ENCODE measurements around the gene CPE. TPM values are rescaled to one million over a fixed set of nuclear protein-coding genes. Genes with fewer than 3 reads are reported as not detected.

CPE gene
- total RNA-seq, 2 donors from 2014 or later, result 717 to 885 TPM

DNA sequence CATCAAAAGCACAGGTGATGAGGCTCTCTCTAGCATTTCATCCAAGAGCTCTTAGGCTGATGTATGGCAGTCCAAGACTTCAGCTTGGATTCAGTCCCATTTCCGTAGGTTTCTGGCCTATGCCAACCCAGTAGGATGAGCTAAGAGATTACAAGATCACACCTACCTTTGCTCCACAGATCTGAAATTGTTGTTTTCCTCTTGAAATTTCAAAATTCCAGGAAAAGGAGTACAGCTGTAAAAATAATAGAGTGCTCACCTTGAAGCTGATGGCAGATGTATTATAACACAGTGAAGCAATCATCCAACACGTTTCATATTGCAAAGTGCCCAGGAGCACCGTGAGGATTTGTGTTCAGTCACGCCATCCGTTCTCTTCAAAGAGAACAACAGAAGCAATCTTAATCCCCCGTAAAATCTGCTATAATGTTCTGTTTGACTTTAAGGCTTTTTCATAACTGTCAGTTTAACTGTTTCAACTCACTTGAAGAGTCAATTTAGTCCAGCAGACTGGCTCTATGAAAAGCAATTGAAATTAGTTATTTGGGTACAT lies 137.5 kb downstream of the CPE start:
- no peak for TF ChIP-seq POLR2A (IDR thresholded peaks at IDR 0.05)
- TF ChIP-seq, protein P1, sequence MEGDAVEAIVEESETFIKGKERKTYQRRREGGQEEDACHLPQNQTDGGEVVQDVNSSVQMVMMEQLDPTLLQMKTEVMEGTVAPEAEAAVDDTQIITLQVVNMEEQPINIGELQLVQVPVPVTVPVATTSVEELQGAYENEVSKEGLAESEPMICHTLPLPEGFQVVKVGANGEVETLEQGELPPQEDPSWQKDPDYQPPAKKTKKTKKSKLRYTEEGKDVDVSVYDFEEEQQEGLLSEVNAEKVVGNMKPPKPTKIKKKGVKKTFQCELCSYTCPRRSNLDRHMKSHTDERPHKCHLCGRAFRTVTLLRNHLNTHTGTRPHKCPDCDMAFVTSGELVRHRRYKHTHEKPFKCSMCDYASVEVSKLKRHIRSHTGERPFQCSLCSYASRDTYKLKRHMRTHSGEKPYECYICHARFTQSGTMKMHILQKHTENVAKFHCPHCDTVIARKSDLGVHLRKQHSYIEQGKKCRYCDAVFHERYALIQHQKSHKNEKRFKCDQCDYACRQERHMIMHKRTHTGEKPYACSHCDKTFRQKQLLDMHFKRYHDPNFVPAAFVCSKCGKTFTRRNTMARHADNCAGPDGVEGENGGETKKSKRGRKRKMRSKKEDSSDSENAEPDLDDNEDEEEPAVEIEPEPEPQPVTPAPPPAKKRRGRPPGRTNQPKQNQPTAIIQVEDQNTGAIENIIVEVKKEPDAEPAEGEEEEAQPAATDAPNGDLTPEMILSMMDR (IDR thresholded peaks at IDR 0.05), result no peak
- TF ChIP-seq POLR2AphosphoS5 (IDR thresholded peaks at IDR 0.05), result no peak
- no peak overlapping the region for H3K27ac ChIP-seq
- no peaks in the 10 kb centered on the region for H3K27me3 ChIP-seq (replicated peaks; ENCODE audit: insufficient read depth)
- intact Hi-C loops (cut with DNase I), result no loop called here
- H3K4me3 ChIP-seq, result no peak overlapping the region
- no peaks in the 10 kb centered on the region for H3K36me3 ChIP-seq
- H3K4me1 ChIP-seq (replicated peaks), result no peaks in the 10 kb centered on the region
- no peak for DNase-seq (ENCODE audit: low spot score)
- 41% methylated on average over 6 of the region's 6 CpGs for WGBS
- H3K9me3 ChIP-seq, result no peaks in the 10 kb centered on the region

DNA sequence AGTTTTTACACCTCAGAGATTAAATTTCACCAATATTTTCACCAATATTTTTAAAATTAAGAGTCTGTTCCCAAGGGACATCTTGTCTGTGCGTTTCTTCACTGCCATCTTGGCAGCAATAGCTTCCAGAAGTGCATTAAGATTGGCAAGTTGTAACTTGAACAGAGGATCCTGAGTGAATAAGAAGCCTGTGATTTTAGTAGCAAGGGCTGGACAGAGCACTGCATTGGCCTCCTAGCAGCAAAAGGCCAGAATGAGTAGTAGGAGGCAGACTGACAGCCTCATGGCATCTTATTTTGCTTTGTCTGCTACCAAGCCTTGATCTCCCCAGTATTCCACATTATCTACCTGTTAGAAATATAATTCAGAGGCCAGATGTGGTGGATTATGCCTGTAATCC lies 138.4 kb downstream of the CPE start:
- no peak for DNase-seq (ENCODE audit: low spot score)
- TF ChIP-seq POLR2AphosphoS5 (IDR thresholded peaks at IDR 0.05), result no peak
- TF ChIP-seq POLR2A (IDR thresholded peaks at IDR 0.05), result no peak
- TF ChIP-seq, protein P1 (IDR thresholded peaks at IDR 0.05), result no peak

DNA sequence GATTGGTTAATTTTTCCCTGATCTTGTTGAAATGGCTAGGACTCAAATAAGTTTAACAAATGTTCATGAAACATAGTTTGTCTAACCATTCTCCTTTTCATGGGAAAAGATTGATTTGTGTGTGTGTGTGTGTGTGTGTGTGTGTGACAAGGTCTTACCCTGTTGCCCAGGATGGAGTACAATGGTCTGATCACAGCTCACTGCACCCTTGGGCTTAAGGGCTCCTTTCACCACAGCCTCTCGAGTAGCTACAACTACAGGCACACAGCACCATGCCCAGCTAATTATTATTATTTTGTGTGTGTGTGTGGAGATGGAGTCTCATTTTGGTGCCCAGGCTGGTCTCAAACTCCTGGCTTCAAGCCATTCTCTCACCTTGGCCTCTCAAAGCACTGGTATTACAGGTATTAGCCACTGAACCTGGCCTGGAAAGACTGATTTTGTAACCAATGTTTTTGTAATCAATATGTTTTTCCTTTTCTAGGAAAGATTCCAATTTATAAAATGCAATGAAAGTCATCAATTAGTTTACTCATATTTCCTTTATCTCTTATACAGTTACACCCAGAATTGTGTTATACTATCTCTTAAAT lies 139.3 kb downstream of the CPE start:
- no peak overlapping the region for H3K4me3 ChIP-seq
- intact Hi-C loops (cut with DNase I), result no loop called here
- no peaks in the 10 kb centered on the region for H3K36me3 ChIP-seq
- DNase-seq (ENCODE audit: low spot score), result no peak
- no peaks in the 10 kb centered on the region for H3K4me1 ChIP-seq (replicated peaks)
- H3K9me3 ChIP-seq, result no peaks in the 10 kb centered on the region
- TF ChIP-seq POLR2AphosphoS5 (IDR thresholded peaks at IDR 0.05) (no peak), POLR2A (IDR thresholded peaks at IDR 0.05) (no peak)
- TF ChIP-seq, protein P1 (IDR thresholded peaks at IDR 0.05), result no peak
- H3K27ac ChIP-seq, result no peak overlapping the region
- WGBS, result 100% methylated on average over 1 of the region's 1 CpG
- H3K27me3 ChIP-seq (replicated peaks; ENCODE audit: insufficient read depth), result no peaks in the 10 kb centered on the region

More for the DNA sequence above, 138.4 kb downstream of the CPE start:
- Histone ChIP-seq H3K9me3 (no peaks in the 10 kb centered on the region), H3K27ac (no peak overlapping the region), H3K4me1 (replicated peaks) (no peaks in the 10 kb centered on the region), H3K4me3 (no peak overlapping the region), H3K36me3 (no peaks in the 10 kb centered on the region), H3K27me3 (replicated peaks; ENCODE audit: insufficient read depth) (no peaks in the 10 kb centered on the region)
- WGBS, result 25% methylated on average over 1 of the region's 1 CpG
- intact Hi-C loops (cut with DNase I), result no loop called here

DNA sequence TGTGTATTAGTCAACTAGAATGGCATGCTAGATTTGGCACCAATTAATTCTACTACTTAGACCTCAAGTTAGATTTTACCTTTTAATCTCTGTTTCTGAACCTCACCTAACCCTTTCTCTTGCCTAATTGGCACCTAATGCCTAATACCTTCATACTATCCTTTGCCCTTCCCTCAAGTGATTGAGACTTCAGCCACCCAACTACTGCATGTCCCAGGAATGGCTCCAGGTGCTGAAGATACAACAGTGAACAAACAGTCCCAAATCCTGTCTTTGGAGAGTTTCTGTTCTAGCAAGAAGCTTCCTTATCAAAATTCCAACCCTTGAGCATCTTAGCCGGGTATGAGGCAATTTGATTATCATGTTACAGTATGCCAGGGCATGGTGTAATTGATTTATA lies 139.9 kb downstream of the CPE start:
- WGBS, result 71% methylated on average over 1 of the region's 1 CpG
- Histone ChIP-seq H3K4me3 (no peak overlapping the region), H3K9me3 (no peaks in the 10 kb centered on the region), H3K36me3 (no peaks in the 10 kb centered on the region), H3K4me1 (replicated peaks) (no peaks in the 10 kb centered on the region), H3K27me3 (replicated peaks; ENCODE audit: insufficient read depth) (no peaks in the 10 kb centered on the region), H3K27ac (no peak overlapping the region)
- no peak for DNase-seq (ENCODE audit: low spot score)
- TF ChIP-seq POLR2A (IDR thresholded peaks at IDR 0.05) (no peak), POLR2AphosphoS5 (IDR thresholded peaks at IDR 0.05) (no peak)
- TF ChIP-seq, protein P1 (IDR thresholded peaks at IDR 0.05), result no peak
- intact Hi-C loops (cut with DNase I), result no loop called here

DNA sequence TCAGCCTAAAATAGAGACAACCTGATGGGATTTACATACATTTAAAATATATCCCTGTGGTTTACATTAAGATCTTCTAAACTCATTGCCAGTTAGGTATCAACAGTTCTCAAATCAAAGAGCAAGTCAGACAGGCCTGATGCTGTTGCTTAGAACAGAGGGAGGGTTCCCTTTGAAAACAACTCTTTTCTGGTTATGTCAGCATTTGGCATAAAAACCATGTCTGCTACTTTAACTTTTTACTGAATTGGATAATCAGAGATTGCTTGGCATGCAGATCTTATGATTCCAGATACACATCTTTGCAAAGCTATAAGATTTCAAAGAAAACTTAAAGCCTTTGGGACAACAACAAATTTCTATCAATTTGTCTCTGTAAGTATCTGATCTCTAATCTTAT lies 140.8 kb downstream of the CPE start:
- intact Hi-C loops (cut with DNase I), result no loop called here

More for the DNA sequence above, 140.8 kb downstream of the CPE start:
- no peaks in the 10 kb centered on the region for H3K36me3 ChIP-seq
- no peaks in the 10 kb centered on the region for H3K9me3 ChIP-seq
- no peak overlapping the region for H3K4me3 ChIP-seq
- TF ChIP-seq POLR2AphosphoS5 (IDR thresholded peaks at IDR 0.05), result no peak
- TF ChIP-seq, protein P1 (IDR thresholded peaks at IDR 0.05), result no peak
- TF ChIP-seq POLR2A (IDR thresholded peaks at IDR 0.05), result no peak
- H3K27ac ChIP-seq, result no peak overlapping the region
- H3K27me3 ChIP-seq (replicated peaks; ENCODE audit: insufficient read depth), result no peaks in the 10 kb centered on the region
- no peaks in the 10 kb centered on the region for H3K4me1 ChIP-seq (replicated peaks)
- no peak for DNase-seq (ENCODE audit: low spot score)

Measured in prostate gland (tissue), 2 donors.